IMR-90 (cell line): ENCODE results near the gene EXOC4. TPM values are rescaled to one million over a fixed set of nuclear protein-coding genes. Genes with fewer than 3 reads are reported as not detected.

ENCODE experiments used
- ATAC-seq: fragments of 200-7000 bp; cut with Tn5 transposase; 2 replicates; pipeline ENCODE4 v1.9.1; 2020; ENCODE audit warnings: low read depth, mild to moderate bottlenecking, moderate library complexity
- BruUV-seq: library from RNA; stranded (reverse); fragments of 400-500 nt; replicated peaks from 2 replicates; lab custom pipeline; 2021; lab: Mats Ljungman, UMichigan
- CTCF ChIA-PET: fragments of 300-600 bp; formaldehyde crosslinking; extraction: SDS; loops from one replicate; lab custom pipeline; 2021; ENCODE audit warnings: antibody characterized with exemption; lab: Yijun Ruan, JAX
- POLR2A ChIA-PET: fragments of 300-600 bp; sonication (Branson Sonifier 250); formaldehyde crosslinking; loops from one replicate; lab custom pipeline; 2022; ENCODE audit warnings: antibody characterized with exemption; ENCODE audit not compliant: unreplicated experiment; lab: Charles Lee
- DNase-seq: peaks from one replicate; pipeline ENCODE4 v3.0.0; 2013
- H2AFZ ChIP-seq: replicated peaks from 2 replicates; pipeline ENCODE3; 2013; ENCODE audit warnings: low read length, mild to moderate bottlenecking; ENCODE audit not compliant: poor library complexity
- H2AK5ac ChIP-seq: 2 replicates; pipeline ENCODE4 v1.6.1; 2013; ENCODE audit warnings: low read depth, low read length, inconsistent platforms
- H2AK9ac ChIP-seq: replicated peaks from 2 replicates; pipeline ENCODE3; 2013; ENCODE audit warnings: mild to moderate bottlenecking, low read depth, low read length, moderate library complexity; ENCODE audit not compliant: poor library complexity
- H2BK120ac ChIP-seq: 2 replicates; pipeline ENCODE4 v1.6.1; 2013; ENCODE audit warnings: low read depth, low read length, inconsistent platforms
- H2BK15ac ChIP-seq: 3 replicates; pipeline ENCODE4 v1.6.1; 2013; ENCODE audit warnings: low read depth, low read length, inconsistent platforms
- H2BK20ac ChIP-seq: 2 replicates; pipeline ENCODE4 v1.6.1; 2013; ENCODE audit warnings: low read depth, mild to moderate bottlenecking, inconsistent platforms, low read length, moderate library complexity
- H2BK5ac ChIP-seq: 2 replicates; pipeline ENCODE4 v1.6.1; 2013; ENCODE audit warnings: mild to moderate bottlenecking, low read depth, low read length, inconsistent platforms; ENCODE audit not compliant: poor library complexity, severe bottlenecking
- H3K14ac ChIP-seq: replicated peaks from 2 replicates; pipeline ENCODE4 v1.6.1; 2013; ENCODE audit warnings: low read depth, low read length, inconsistent platforms
- H3K18ac ChIP-seq: 2 replicates; pipeline ENCODE4 v1.6.1; 2013; ENCODE audit warnings: low read depth, low read length, control low read depth
- H3K23ac ChIP-seq: 2 replicates; pipeline ENCODE4 v1.6.1; 2013; ENCODE audit warnings: low read depth, low read length, inconsistent platforms
- H3K27ac ChIP-seq: 2 replicates; pipeline ENCODE4 v1.5.1; 2013; ENCODE audit warnings: mild to moderate bottlenecking, control low read depth, low read length; ENCODE audit not compliant: insufficient read depth
- H3K27me3 ChIP-seq: 2 replicates; pipeline ENCODE4 v1.6.1; 2013; ENCODE audit warnings: low read length; ENCODE audit not compliant: control insufficient read depth, insufficient read depth
- H3K36me3 ChIP-seq: 2 replicates; pipeline ENCODE4 v1.6.1; 2013; ENCODE audit warnings: low read length, mixed read lengths; ENCODE audit not compliant: control insufficient read depth, insufficient read depth
- H3K4ac ChIP-seq: 2 replicates; pipeline ENCODE4 v1.6.1; 2013; ENCODE audit warnings: low read depth, low read length, inconsistent platforms
- H3K4me1 ChIP-seq: 2 replicates; pipeline ENCODE4 v1.6.1; 2013; ENCODE audit warnings: low read length, mixed read lengths; ENCODE audit not compliant: control insufficient read depth, insufficient read depth
- H3K4me2 ChIP-seq: 2 replicates; pipeline ENCODE4 v1.6.1; 2013; ENCODE audit warnings: low read depth, mild to moderate bottlenecking, control low read depth, low read length, moderate library complexity
- H3K4me3 ChIP-seq: 2 replicates; pipeline ENCODE4 v1.5.1; 2013; ENCODE audit warnings: low read depth, mild to moderate bottlenecking, control low read depth, low read length, moderate library complexity; ENCODE audit not compliant: insufficient read depth
- H3K56ac ChIP-seq: 2 replicates; pipeline ENCODE4 v1.6.1; 2013; ENCODE audit warnings: low read length, inconsistent platforms; ENCODE audit not compliant: insufficient read depth; ENCODE audit errors: extremely low read depth
- H3K79me1 ChIP-seq, 2 experiments: 2 replicates each; pipeline ENCODE4 v1.6.1; 2013; ENCODE audit warnings: low read length in 2 of 2, inconsistent platforms in 1 of 2, low read depth in 1 of 2
- H3K9ac ChIP-seq: 2 replicates; pipeline ENCODE4 v1.6.1; 2013; ENCODE audit warnings: low read depth, low read length, control low read depth
- H3K9me1 ChIP-seq: 2 replicates; pipeline ENCODE4 v1.6.1; 2013; ENCODE audit warnings: low read length, inconsistent platforms; ENCODE audit not compliant: insufficient read depth
- H3K9me3 ChIP-seq: 2 replicates; pipeline ENCODE4 v1.6.1; 2013; ENCODE audit warnings: low read length; ENCODE audit not compliant: control insufficient read depth, insufficient read depth
- H4K20me1 ChIP-seq: 2 replicates; pipeline ENCODE4 v1.6.1; 2013; ENCODE audit warnings: low read length, inconsistent platforms; ENCODE audit not compliant: insufficient read depth
- H4K5ac ChIP-seq: 2 replicates; pipeline ENCODE4 v1.6.1; 2013; ENCODE audit warnings: mild to moderate bottlenecking, low read depth, low read length, control low read depth
- H4K8ac ChIP-seq, 2 experiments: 2 replicates each; pipeline ENCODE4 v1.6.1; 2013; ENCODE audit warnings: low read depth in 2 of 2, low read length in 2 of 2, control low read depth in 1 of 2, inconsistent platforms in 1 of 2
- H4K91ac ChIP-seq: 2 replicates; pipeline ENCODE4 v1.6.1; 2013; ENCODE audit warnings: low read depth, low read length, inconsistent platforms; ENCODE audit not compliant: insufficient read depth
- BHLHE40 ChIP-seq: fragments of 150-350 bp; IDR thresholded peaks from 2 replicates; pipeline ENCODE4 v1.6.1; 2016; ENCODE audit warnings: mild to moderate bottlenecking, low read depth, low read length
- RAD21 ChIP-seq: IDR thresholded peaks from 2 replicates; pipeline ENCODE4 v1.6.1; 2012; ENCODE audit warnings: low read length, improper control_type of control experiment
- WGBS, 2 experiments: methylation state at CpG; one replicate each; pipeline versions ENCODE4 v1.1.5 to v1.1.7; 2013; ENCODE audit warnings: missing lambda C conversion rate in 2 of 2; ENCODE audit not compliant: insufficient read length in 1 of 2; ENCODE audit errors: extremely low coverage in 2 of 2; 5-methylcytosine and 5-hydroxymethylcytosine counted together
- dilution Hi-C: fragments of 300-500 bp; cut with HindIII; formaldehyde crosslinking; loops from one replicate; pipeline ENCODE4 v1.14.3; 2018; ENCODE audit warnings: low sequenced_read_pairs; ENCODE audit not compliant: unreplicated experiment
- in situ Hi-C: fragments of 300-500 bp; cut with MboI; formaldehyde crosslinking; loops from 3 replicates; pipeline ENCODE4 v1.14.3; 2019; ENCODE audit warnings: low sequenced_read_pairs, inconsistent platforms, mixed read lengths
- intact Hi-C: fragments of 100-400 bp; cut with micrococcal nuclease; formaldehyde crosslinking; loops from 2 replicates; pipeline ENCODE4 v1.10.0; 2022
- polyA plus RNA-seq, 3 experiments: library from polyadenylated mRNA; depleted of rRNA; stranded (reverse); fragments of >200 nt; gene quantifications; 2 replicates each; pipeline ENCODE4 v1.2.3, GENCODE V29; 2012; ENCODE audit warnings: low replicate concordance in 1 of 3
- total RNA-seq: library from RNA; depleted of rRNA; stranded (reverse); fragments of >200 nt; gene quantifications from 2 replicates; pipeline ENCODE4 v1.2.3, GENCODE V29; 2012

The EXOC4 gene
- total and polyA plus RNA-seq, 2 of the 4 experiments (the other 2 are of a cell fraction): 25.4 to 94.6 TPM

- Histone ChIP-seq H2AFZ (no peak overlapping the region), H2BK15ac (no peak overlapping the region), H3K4ac (no peak overlapping the region), H3K9me3 (no peaks in the 10 kb centered on the region), H3K4me2 (no peak overlapping the region), H4K91ac (no peak overlapping the region), H3K23ac (no peak overlapping the region), H3K56ac (no peak overlapping the region), H3K4me3 (no peak overlapping the region), H3K9me1 (no peaks in the 10 kb centered on the region), H3K27me3 (no peaks in the 10 kb centered on the region), H3K9ac (no peak overlapping the region), H3K79me1 (peaks cover 4 to 10% of the 10 kb centered on the region in 2 experiments; a peak in 3 of 4 replicates), H4K20me1 (no peaks in the 10 kb centered on the region), H2AK9ac (no peak overlapping the region), H3K18ac (no peak overlapping the region), H3K27ac (no peak overlapping the region), H2BK120ac (no peak overlapping the region), H2BK20ac (no peak overlapping the region), H2BK5ac (no peak overlapping the region), H4K8ac (no peak overlapping the region), H3K4me1 (no peaks in the 10 kb centered on the region), H2AK5ac (no peak overlapping the region), H3K36me3 (no peaks in the 10 kb centered on the region), H3K14ac (no peak overlapping the region), H4K5ac (no peak overlapping the region)
- dilution Hi-C loops (no loop called here), intact Hi-C loops (no loop called here), in situ Hi-C loops (no loop called here)
- DNase-seq (no peak), ATAC-seq (no peak)
- no TSS peak for BruUV-seq
- WGBS, 2 experiments: no CpG with 5 or more reads among the region's 3 CpGs
- ChIA-PET CTCF (no interaction called here), POLR2A (no interaction called here)
- no peak for TF ChIP-seq BHLHE40
- TF ChIP-seq RAD21: no peak
Observed at GRCh38 chr7:133398506-133398905, 145.6 kb downstream of the EXOC4 start.
